A673 (cell line): ENCODE measurements around the gene IPMK. TPM values are rescaled to one million over a fixed set of nuclear protein-coding genes. Genes with fewer than 3 reads are reported as not detected.

Experiments used
- BruUV-seq: library from RNA; stranded (reverse); fragments of 400-500 nt; replicated peaks from 2 replicates; lab custom pipeline; 2021; lab: Mats Ljungman, UMichigan
- CTCF ChIA-PET: fragments of 300-600 bp; sonication (Branson Sonifier 250); formaldehyde crosslinking; loops from one replicate; lab custom pipeline; 2022; ENCODE audit warnings: antibody characterized with exemption; lab: Charles Lee
- POLR2A ChIA-PET: fragments of 300-600 bp; sonication (Branson Sonifier 250); formaldehyde crosslinking; loops from one replicate; lab custom pipeline; 2022; ENCODE audit warnings: antibody characterized with exemption; ENCODE audit not compliant: low non-redundant PET; lab: Charles Lee
- DNase-seq: peaks from one replicate; pipeline ENCODE4 v3.0.0-alpha.2; 2015; ENCODE audit warnings: low spot score
- H3K27ac ChIP-seq: fragments of 200-600 bp; sonication (generic); 2 replicates; pipeline ENCODE4 v1.5.1; 2016; ENCODE audit warnings: mixed run types, low read depth, mild to moderate bottlenecking, mixed read lengths, antibody characterized with exemption, low read length; ENCODE audit not compliant: poor library complexity, severe bottlenecking
- H3K27me3 ChIP-seq: fragments of 200-600 bp; sonication (generic); replicated peaks from 2 replicates; pipeline ENCODE4 v1.6.1; 2017; ENCODE audit warnings: mixed run types, low read depth, mild to moderate bottlenecking, mixed read lengths, antibody characterized with exemption, low read length; ENCODE audit not compliant: insufficient read depth, poor library complexity
- H3K36me3 ChIP-seq: fragments of 200-600 bp; sonication (generic); 2 replicates; pipeline ENCODE4 v1.6.1; 2016; ENCODE audit warnings: mixed run types, mild to moderate bottlenecking, mixed read lengths, antibody characterized with exemption, low read length; ENCODE audit not compliant: insufficient read depth, poor library complexity, severe bottlenecking
- H3K4me1 ChIP-seq: fragments of 200-600 bp; sonication (generic); 2 replicates; pipeline ENCODE4 v1.6.1; 2017; ENCODE audit warnings: mixed run types, mild to moderate bottlenecking, mixed read lengths, antibody characterized with exemption, low read length; ENCODE audit not compliant: insufficient read depth, poor library complexity, severe bottlenecking
- H3K4me3 ChIP-seq: fragments of 200-600 bp; sonication (generic); 2 replicates; pipeline ENCODE4 v1.5.1; 2016; ENCODE audit warnings: low read depth, mixed run types, mild to moderate bottlenecking, mixed read lengths, low read length; ENCODE audit not compliant: poor library complexity, severe bottlenecking
- H3K9me3 ChIP-seq: fragments of 200-600 bp; sonication (generic); 2 replicates; pipeline ENCODE4 v1.6.1; 2016; ENCODE audit warnings: mixed run types, low read depth, mild to moderate bottlenecking, mixed read lengths, antibody characterized with exemption, low read length; ENCODE audit not compliant: poor library complexity, severe bottlenecking
- EZH2 ChIP-seq: fragments of 200-600 bp; sonication (generic); IDR thresholded peaks from 2 replicates; pipeline ENCODE4 v1.6.1; 2017; ENCODE audit warnings: borderline replicate concordance, low read depth, mild to moderate bottlenecking, mixed read lengths, antibody characterized with exemption, low read length; ENCODE audit not compliant: poor library complexity, severe bottlenecking
- intact Hi-C: fragments of 100-400 bp; cut with micrococcal nuclease; formaldehyde crosslinking; loops from one replicate; pipeline ENCODE4 v1.10.0; 2022; ENCODE audit not compliant: unreplicated experiment
- total RNA-seq: library from RNA; stranded (reverse); gene quantifications from 2 replicates; pipeline ENCODE4 v1.2.3, GENCODE V29; 2021
- TF ChIP-seq, protein P1 (sequence below): fragments of 300-800, 200-600 bp; sonication (generic); conservative IDR thresholded peaks from 2 replicates; pipeline ENCODE4 v1.5.1; 2017; ENCODE audit warnings: low read depth, mild to moderate bottlenecking, antibody characterized with exemption, low read length, moderate library complexity, mixed read lengths

Gene IPMK
- total RNA-seq, 1 experiment from 2014 or later = 8.2 TPM

GRCh38 chr10:58302254-58302653, 34.6 kb upstream of the IPMK start:
- BruUV-seq = no TSS peak

DNA sequence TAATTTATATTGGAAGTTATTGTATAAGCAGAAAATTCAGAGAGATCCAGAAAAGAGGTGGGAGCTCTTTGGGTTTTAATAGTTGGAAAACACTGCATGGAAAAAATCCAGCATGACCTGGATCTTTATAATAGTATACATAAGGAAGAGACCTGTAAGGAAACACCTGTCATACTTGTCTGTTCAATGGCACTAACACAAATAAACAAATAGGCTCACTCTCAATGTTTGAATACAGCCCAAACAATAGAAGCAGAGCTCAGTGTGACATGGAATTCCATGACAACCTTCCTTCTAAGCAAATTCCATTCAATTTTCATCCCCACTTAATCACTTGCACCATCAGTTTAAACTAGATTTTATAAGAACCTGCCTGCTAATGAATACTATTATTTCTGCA, 33.0 kb upstream of the IPMK start:
- no peak overlapping the region for H3K27ac ChIP-seq
- CTCF ChIA-PET = interaction anchor here (0.9 kb wide), 1 partner anchor 84 kb away, joined by 3 read pairs; no protein-coding TSS in a partner anchor
- no peaks in the 10 kb centered on the region for H3K4me1 ChIP-seq
- BruUV-seq = no TSS peak
- POLR2A ChIA-PET = no interaction called here
- no peak for TF ChIP-seq EZH2
- TF ChIP-seq, protein P1, sequence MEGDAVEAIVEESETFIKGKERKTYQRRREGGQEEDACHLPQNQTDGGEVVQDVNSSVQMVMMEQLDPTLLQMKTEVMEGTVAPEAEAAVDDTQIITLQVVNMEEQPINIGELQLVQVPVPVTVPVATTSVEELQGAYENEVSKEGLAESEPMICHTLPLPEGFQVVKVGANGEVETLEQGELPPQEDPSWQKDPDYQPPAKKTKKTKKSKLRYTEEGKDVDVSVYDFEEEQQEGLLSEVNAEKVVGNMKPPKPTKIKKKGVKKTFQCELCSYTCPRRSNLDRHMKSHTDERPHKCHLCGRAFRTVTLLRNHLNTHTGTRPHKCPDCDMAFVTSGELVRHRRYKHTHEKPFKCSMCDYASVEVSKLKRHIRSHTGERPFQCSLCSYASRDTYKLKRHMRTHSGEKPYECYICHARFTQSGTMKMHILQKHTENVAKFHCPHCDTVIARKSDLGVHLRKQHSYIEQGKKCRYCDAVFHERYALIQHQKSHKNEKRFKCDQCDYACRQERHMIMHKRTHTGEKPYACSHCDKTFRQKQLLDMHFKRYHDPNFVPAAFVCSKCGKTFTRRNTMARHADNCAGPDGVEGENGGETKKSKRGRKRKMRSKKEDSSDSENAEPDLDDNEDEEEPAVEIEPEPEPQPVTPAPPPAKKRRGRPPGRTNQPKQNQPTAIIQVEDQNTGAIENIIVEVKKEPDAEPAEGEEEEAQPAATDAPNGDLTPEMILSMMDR = no peak
- intact Hi-C loops = no loop called here
- peaks cover 5% of the 10 kb centered on the region for H3K27me3 ChIP-seq
- no peak overlapping the region for H3K4me3 ChIP-seq
- no peak for DNase-seq
- H3K9me3 ChIP-seq = no peaks in the 10 kb centered on the region
- no peaks in the 10 kb centered on the region for H3K36me3 ChIP-seq

More at GRCh38 chr10:58302254-58302653, 34.6 kb upstream of the IPMK start:
- Histone ChIP-seq H3K4me3 (no peak overlapping the region), H3K4me1 (no peaks in the 10 kb centered on the region), H3K27me3 (peaks cover 17% of the 10 kb centered on the region), H3K36me3 (no peaks in the 10 kb centered on the region), H3K9me3 (no peaks in the 10 kb centered on the region), H3K27ac (no peak overlapping the region)
- no peak for TF ChIP-seq EZH2
- TF ChIP-seq, protein P1 = no peak
- ChIA-PET CTCF (no interaction called here), POLR2A (no interaction called here)
- no peak for DNase-seq
- intact Hi-C loops = no loop called here

DNA sequence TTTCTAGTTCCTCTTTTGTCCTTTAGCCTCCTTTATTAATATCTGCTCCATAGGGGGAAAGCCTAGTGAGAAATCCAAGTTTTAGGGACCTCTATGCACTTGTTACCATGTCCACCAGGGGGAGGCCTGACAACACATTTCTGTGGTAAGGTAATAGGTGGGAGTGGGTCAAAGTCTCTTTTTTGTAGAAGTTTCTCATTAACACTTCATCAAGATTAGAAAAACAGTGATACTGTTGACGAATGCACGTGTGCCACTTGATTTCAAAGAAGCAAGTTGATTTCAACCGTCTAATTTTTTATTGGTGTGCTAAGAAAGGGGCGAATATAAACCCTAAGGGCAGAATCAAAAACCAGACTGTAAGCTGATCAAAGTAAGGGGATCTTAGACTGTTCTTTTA, 31.9 kb upstream of the IPMK start:
- TF ChIP-seq EZH2 = no peak
- TF ChIP-seq, protein P1 = peak; percentile 93
- no peaks in the 10 kb centered on the region for H3K36me3 ChIP-seq
- H3K27me3 ChIP-seq = peaks cover 5% of the 10 kb centered on the region
- ChIA-PET CTCF (interaction anchor here (0.6 to 0.9 kb wide), 2 partner anchors 85 to 94 kb away, joined by 3 to 6 read pairs; no protein-coding TSS in a partner anchor), POLR2A (no interaction called here)
- peak; percentile 73 for DNase-seq
- H3K4me3 ChIP-seq = no peak overlapping the region
- no TSS peak for BruUV-seq
- no peak overlapping the region for H3K27ac ChIP-seq
- intact Hi-C loops = loop anchor here (1.0 kb wide), 1 partner anchor 86 kb away; the partner anchor contains the start of gene TFAM
- H3K9me3 ChIP-seq = no peaks in the 10 kb centered on the region
- no peaks in the 10 kb centered on the region for H3K4me1 ChIP-seq
